GM18502 (cell line): ENCODE data around the gene IFRD1.

Source experiments
- ATAC-seq: cut with Tn5 transposase; IDR thresholded peaks from one replicate; pipeline ENCODE4 v1.9.1; 2021; ENCODE audit warnings: mild to moderate bottlenecking; ENCODE audit not compliant: unreplicated experiment, poor library complexity

Gene IFRD1

DNA sequence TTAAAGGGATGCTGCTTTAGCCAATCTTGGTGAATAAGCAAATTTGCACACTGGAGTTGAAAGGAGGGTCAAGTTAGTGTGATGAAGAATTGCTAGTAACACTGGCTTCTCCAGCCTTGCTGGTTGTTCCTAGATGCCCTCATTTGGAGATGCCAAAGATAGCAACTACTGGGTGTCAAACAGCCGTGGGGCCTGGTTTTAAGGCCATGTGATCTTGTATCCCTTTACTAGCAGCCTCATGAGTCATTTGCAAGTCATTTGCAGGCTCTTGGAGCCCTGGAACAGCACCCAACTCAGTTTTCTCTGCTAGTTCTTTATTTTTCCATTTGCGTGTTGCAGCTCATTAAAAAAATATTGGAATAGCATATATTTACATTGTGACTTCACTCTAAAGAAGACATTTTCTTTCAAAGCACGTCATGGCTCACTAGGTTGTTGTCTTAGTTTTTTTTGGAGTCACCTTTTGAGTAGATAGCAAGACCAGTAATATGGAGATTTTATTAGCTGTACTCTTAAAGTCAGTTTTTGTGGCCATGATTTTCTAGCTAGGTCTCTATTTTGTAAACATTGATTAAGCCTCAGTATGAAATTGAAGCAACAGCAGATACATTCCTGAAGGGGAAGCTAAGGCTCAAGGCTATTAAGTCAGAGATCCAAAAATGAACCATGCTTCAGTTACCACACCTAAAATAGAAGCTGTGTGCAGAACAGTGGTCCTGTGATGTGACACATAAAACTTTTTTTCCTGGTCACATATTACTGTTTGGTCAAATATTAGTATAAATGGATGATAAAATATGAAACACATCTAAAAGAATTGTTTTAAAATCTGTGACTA, 31.8 kb downstream of the IFRD1 start:
- no peak for ATAC-seq

DNA sequence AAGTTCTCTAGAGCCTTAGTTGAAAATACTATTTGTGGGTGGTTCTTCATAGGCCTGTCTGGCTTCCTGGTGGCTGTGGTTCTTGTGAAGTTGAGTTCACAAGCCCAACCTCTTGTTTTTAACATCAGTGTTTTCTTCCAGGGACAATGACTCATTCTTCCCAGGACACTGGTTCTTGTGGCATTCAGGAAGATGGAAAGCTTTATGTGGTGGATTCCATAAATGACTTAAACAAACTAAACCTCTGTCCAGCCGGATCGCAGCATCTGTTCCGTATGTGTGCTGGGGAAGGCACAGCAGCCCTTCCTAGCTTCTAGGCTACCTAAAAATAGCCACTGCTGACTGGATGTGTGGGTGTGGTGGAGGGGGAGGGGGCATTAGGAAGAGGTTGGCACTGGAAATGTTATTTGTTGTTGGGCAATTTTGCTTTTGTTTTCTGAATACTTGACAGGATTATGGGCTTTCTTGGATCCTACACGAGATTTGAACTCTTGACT, 34.5 kb downstream of the IFRD1 start:
- ATAC-seq: no peak

GRCh38 chr7:112485766-112486165, 35.5 kb downstream of the IFRD1 start:
- no peak for ATAC-seq

DNA sequence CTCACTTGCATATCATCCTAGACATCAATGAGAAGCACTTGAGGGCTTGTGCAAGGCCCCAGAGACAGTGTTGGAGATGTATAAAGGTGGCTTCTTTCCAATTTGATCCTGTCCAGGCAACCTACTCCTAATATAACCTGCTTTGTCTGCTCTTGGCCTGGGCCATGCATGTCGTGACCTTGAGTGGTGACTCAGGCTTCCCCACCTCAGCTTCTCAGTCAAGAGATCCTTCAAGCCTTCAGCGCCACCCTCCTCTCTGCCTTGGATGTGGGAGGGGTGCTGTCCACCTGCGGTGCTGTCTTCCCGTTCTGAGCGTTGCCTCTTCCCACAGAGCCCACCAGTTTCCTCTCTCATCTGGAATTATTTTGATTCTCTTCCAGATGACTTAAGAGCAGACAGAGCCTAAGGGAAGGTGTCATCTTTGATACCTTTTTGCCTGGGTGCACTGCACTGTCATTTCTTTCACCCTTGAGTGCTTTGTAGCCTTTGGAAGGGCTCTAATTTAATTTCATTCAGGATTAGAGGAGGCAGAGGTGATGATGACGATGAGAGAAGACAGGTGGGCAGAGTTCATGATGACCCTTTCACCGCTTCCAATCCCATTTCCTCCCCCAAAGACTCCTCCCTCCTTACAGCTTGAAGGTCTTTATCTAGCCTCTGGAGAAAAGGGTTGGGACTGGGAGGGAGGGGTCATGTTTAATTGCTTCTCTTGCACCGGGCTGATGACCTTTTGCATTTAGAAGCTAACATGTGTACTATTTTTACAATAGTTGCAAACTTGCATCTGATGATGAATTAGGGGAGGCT, 37.4 kb downstream of the IFRD1 start:
- no peak for ATAC-seq

DNA sequence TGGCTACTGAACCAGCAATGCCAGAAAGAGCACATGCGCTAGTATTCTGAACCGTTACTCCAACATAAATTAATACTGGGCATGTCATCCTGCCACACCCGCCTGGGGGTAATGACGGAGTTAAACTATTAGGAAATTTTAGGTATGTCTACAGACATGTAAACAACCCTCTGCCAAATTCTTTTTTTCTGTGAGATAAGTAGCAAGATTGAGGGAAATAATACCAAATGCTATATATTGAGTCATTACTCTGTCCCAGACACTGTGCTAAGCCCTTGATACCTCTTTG, 37.9 kb downstream of the IFRD1 start:
- ATAC-seq: no peak

DNA sequence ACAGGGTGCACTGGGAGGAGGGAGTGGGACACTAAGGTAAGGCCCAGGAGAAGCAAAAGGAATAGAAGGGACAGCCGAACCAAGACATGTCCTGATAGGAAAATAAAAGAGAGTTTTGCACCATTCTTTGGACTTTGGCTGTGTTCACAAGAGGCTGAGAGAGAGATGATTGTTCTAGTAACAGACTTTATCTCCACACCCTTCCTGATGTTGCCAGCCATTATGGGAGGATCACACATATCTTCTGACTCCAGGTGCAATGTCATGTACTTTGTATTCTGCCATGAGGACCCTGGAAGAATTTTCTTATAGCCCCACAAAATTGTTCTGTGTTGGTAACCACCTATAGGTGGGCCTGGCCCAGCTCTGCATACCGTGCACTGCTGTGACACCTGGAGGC, 41.9 kb downstream of the IFRD1 start:
- no peak for ATAC-seq

GRCh38 chr7:112494656-112495055, 44.4 kb downstream of the IFRD1 start:
- ATAC-seq: no peak

GRCh38 chr7:112495156-112495788, 45.0 kb downstream of the IFRD1 start:
- no peak for ATAC-seq

- ATAC-seq: peak; percentile 59
Observed at GRCh38 chr7:112495810-112496462, 45.7 kb downstream of the IFRD1 start.

GRCh38 chr7:112497481-112497880, 47.2 kb downstream of the IFRD1 start:
- ATAC-seq: peak; percentile 87

- no peak for ATAC-seq
Observed at GRCh38 chr7:112500619-112501018, 50.4 kb downstream of the IFRD1 start.

GRCh38 chr7:112501801-112502503, 51.7 kb downstream of the IFRD1 start:
- no peak for ATAC-seq

DNA sequence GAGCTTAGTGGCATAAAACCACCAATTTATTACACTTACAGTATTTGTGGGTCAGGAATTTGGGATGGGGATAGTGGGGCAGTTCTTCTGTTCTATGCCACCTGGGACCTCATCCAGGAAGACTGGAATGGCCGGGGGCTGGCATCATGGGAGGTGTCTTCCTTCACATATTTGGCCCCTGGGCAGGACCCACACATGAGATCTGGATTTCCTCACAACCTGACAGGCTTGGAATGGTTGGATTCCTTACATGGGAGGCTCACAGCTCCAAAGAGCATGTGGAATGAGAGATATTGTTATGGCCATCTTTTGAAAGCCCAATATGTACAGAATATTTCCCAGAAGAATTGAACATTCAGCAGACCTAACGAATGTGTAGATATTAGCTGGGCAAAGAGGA, 52.4 kb downstream of the IFRD1 start:
- ATAC-seq: no peak

- ATAC-seq: peak; percentile 49
Observed at GRCh38 chr7:112503361-112503972, 53.2 kb downstream of the IFRD1 start.

GRCh38 chr7:112504093-112504695, 53.9 kb downstream of the IFRD1 start:
- ATAC-seq: no peak

DNA sequence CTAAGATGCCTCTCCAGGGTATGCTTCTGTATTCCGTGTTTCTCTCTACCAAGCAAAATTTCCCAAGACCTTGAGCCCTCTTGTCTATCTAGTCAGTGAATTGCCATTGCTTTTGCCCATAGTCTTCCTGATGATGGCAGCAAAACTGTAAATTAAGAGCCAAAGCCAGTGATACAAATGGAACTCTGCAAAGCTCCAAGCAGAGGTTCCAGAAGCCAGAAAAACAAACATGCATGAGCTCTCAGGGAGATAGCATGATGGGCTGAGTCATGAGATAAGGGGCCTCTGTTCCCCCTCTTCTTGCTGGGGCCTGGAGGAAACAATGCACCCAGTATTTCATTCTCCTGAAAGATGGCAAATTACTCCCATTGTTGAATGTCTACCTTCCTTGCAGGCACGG, 55.2 kb downstream of the IFRD1 start:
- no peak for ATAC-seq

DNA sequence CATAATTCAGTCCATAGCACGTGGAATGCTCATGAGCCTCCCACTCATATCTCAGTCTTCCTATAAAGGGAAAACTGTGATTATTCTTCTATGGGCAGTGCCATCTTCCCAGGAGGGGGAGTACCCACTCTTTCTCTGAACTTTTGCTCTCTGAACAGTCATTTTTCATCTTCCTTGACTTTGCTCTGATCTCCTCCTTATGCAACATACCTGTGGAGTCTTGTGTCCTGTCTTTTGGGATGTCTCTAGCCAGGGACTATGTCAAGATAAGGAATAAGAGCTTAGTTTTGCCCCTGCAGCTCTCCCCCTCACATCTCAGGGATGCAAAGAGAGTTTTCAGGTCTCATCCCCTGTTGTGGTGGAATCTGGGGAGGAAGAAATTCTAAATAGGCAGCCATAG, 58.1 kb downstream of the IFRD1 start:
- ATAC-seq: no peak

DNA sequence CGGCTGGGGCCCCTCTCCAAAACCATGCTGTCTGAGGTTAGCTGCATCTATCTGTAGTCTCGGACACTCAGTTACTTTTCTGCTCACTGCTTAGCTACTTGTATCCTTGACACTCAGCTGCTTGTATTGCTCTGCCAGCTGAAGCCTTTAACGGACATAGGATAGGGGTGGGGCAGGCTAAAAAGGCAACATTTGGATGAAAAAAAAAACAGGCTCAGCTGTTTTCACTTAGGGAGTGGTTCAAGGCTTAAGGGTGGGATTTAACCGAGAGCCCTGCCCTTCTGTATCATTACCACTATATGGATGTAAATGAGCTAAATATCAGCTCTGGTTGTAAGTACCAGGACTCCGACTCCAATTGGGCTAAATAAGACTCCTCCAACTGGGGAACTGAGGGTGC, 59.1 kb downstream of the IFRD1 start:
- ATAC-seq: no peak
